ENCODE data around the gene TENT5C.
"Not testable (repeated sequence)": the region's sequence is repeated elsewhere in the genome, so short reads cannot be mapped to it uniquely, and the experiment has no call there.

Gene TENT5C

DNA sequence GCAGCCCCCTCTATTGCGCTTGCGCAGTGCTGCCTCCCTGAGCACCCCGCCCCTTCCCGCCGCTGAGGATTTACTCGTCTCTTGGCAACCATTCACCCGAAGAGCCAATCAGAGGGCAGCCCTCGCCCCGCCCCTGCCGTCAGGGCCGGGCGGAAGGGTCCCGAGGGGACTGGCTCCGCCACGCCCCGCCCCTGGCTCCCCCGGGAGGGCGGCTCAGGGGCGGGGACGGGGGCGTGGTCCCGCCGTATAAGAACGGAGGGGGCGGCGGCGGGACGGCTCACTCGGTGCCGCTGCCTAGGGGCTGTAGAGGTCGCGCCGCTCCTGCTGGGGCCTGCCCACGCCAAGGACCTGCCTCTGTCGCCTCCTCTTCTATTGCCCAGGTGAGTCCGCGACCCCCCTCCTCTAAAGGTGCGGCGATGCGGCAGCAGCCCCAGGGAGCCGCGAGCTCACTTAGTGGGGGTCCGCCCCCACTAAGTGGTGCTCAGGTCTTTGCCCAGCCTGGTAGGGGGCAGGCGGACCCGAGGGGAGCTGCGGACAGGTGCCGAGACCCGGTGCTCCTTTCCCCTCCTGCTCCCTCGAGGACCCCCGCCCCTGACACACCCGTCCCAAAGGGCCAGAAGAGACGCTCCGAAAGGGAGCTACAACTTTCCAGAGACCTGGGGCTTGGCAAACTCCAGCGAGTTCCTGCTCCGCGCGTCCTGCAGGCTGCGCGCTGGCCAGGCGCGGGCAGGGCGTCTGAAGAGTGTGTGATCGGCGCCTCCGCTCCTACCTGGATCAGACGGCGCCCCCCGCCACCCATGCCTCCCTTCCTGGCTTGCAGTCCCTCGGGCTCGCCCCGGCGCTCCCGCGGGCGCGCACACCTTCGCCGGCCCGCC, at the start of gene TENT5C:
Gene TENT5C, plus strand, starts transcription at position 275 of the 875 bp plus-strand sequence. CDS start 16,821 bp downstream, outside the sequence.
- in situ Hi-C loops (cut with MboI; ENCODE audit: low sequenced_read_pairs) = no loop called here

DNA sequence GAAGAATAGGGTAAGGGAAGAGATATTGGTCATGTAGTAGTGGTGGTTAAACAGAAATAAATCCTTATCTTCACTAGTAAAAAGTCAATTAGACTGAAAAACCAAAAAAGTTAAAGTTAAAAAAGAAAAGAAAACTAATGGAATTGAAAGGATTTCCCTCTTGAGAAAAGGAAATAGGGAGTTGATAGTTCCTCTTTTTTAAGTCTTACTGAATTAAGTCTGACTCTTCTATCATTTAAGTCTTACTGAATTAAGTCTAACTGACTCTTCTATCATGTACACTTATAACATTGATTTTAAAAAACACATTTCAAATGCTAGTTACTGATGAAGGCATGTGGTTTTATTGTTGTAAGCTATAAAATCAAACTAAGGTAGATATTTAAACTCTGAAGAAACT, 49.5 kb upstream of the TENT5C start:
- in situ Hi-C loops (cut with MboI; ENCODE audit: low sequenced_read_pairs) = no loop called here

DNA sequence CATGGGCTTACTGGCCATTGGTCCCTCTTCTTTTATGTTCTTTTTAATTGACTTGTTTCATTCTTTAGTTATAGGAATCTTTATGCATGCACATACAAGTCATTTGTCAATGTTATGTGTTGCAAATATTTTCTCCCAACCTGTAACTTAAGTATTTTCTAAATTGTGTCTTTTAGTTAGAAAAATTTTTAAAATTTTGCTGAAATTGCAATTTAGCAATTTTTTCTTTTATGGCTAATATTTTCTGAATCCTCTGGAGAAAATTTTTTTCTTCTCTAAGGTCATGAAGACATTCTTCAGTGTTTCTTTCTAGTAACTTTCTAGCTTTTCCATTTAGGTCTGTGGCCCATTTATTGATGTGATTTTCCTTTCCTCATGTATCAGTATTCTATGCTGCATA, 48.9 kb upstream of the TENT5C start:
- in situ Hi-C loops (cut with MboI; ENCODE audit: low sequenced_read_pairs) = no loop called here

DNA sequence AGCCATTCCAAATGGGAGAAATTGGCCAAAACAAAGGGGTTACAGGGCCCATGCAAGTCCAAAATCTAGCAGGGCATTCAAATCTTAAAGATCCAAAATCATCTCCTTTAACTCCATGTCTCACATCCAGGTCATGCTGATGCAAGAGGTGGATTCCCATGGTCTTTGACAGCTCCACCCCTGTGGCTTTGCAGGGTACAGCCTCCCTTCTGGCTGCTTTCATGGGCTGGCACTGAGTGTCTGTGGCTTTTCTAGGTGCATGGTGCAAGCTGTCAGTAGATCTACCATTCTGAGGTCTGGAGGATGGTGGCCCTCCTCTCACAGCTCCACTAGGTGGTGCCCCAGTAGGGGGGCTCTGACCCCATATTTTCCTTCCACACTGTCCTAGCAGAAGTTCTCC, 47.4 kb upstream of the TENT5C start:
- in situ Hi-C loops (cut with MboI; ENCODE audit: low sequenced_read_pairs) = not testable (repeated sequence)

DNA sequence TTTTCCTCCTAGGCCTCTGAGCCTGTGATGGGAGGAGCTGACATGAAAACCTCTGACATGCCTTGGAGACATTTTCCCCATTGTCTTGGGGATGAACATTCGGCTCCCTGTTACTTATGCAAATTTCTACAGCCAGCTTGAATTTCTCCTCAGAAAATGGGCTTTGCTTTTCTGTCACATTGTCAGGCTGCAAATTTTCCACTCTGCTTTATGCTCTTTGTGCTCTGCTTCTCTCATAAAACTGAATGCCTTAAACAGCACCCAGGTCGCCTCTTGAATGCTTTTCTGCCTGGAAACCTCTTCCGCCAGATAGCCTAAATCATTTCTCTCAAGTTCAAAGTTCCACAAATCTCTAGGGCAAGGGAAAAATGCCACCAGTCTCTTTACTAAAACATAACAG, 46.7 kb upstream of the TENT5C start:
- in situ Hi-C loops (cut with MboI; ENCODE audit: low sequenced_read_pairs) = no loop called here

DNA sequence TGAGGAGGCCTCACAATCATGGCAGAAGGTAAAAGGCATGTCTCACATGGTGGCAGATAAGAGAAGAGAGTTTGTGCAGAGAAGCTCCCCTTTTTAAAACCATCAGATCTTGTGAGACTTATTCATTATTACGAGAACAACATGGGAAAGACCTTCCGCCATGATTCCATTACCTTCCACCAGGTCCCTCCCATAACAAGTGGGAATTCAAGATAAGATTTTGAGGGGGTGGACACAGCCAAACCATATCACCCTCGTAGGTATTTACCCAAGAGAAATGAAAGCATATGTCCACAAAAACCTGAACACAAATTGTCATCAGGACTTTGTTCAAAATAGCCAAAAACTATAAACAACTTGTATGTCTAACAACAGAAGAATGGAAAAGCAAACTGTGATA, 45.9 kb upstream of the TENT5C start:
- in situ Hi-C loops (cut with MboI; ENCODE audit: low sequenced_read_pairs) = no loop called here

DNA sequence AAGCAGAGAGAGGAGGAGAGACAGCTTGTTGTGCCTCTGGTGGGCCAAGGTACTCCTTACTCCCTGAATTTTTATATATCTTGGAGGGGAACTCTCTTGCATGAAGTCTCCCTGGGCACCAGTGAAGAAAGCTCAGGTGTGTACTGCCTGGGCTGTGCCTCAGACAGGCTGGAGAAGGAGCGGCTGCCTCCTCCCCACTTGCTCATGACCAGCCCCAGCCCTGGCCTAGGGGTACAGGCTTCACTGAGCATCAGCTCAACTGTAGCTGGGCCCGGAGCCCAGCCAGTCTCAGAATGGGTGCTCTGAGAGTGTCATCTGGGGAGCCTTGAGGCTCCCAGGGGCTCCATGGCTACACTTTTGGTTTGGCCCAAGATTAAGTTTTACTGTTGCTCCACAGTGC, 44.8 kb upstream of the TENT5C start:
- in situ Hi-C loops (cut with MboI; ENCODE audit: low sequenced_read_pairs) = no loop called here

DNA sequence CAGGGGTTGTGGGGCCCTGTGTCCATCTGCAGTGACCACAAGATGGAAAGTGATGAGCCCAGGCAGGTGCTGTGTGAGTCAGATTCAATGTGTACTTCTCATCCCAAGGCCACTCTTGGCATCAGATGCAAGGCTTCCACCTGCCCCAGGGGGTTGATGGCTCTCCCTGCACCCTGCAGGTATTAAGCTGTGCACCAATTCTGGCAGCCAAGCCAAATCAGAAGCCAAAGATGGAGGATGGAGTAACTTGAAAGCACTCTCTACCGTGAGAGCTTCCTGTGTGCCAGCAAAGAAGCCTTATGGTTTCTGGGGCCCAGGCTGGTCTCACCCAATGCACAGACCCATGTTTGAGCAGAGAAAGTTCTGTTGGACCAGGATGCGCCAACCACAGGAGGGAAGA, 44.3 kb upstream of the TENT5C start:
- in situ Hi-C loops (cut with MboI; ENCODE audit: low sequenced_read_pairs) = no loop called here

DNA sequence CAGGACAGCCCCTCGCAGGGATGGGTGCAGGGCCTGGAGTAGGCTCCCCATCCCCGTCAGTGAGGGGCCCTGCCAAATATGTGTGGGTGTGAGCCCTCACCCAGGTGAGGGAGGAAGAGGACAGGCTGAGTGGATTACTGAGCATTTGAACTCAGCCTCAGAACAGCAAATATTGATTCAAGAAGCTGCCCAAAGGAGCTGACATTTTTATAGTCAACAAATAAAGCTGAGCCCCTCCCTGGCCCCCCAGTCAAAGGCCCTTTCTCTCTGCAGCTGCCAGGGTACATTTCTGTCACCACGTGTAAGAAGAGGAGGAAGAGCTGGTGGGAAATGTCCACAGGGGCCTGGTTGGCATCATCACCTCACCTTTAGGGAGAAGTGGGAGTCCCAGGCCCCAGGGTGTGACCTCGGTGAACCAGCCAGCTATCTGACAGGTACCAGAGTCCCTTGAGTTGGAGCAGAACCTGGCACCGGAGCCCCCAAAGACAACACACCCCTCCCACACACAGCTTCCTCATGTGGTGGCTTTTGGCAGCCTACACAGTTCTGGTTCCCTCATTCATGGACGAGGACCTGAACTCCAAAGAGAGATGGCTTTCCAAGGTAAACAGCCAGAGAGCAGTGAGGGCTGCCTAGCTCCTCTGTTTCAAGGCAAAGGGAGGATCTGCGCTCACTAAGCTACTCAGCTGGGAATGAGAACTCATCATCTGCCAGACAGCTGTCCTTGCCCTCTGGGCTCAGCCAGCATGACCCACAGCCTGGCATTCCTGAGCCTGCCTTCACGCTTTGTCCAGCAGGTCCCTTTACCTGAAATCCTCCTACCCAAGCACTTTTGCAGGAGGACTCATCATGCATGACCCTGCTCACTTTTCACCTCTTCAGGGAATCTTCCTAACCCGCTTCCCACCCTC, 43.0 kb upstream of the TENT5C start:
- in situ Hi-C loops (cut with MboI; ENCODE audit: low sequenced_read_pairs) = no loop called here

DNA sequence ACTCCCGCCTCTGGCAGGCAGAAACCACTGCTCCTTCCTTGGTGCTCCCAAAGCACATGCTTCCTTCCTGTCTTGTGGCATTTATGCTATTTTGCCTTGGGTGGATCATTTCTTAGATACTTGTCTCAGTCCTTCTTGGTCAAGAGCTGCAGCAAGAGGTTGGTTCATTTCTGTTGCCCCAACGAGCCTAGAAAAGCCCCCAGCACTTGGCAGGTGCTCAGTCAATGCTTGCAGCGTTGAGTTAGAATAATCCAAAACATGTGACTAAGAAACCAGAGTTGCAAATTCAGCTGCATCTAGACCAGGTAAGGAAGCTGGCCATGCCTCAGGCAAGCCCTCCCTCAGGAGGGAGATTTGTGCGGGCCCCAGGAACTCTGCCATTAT, 42.4 kb upstream of the TENT5C start:
- in situ Hi-C loops (cut with MboI; ENCODE audit: low sequenced_read_pairs) = no loop called here

DNA sequence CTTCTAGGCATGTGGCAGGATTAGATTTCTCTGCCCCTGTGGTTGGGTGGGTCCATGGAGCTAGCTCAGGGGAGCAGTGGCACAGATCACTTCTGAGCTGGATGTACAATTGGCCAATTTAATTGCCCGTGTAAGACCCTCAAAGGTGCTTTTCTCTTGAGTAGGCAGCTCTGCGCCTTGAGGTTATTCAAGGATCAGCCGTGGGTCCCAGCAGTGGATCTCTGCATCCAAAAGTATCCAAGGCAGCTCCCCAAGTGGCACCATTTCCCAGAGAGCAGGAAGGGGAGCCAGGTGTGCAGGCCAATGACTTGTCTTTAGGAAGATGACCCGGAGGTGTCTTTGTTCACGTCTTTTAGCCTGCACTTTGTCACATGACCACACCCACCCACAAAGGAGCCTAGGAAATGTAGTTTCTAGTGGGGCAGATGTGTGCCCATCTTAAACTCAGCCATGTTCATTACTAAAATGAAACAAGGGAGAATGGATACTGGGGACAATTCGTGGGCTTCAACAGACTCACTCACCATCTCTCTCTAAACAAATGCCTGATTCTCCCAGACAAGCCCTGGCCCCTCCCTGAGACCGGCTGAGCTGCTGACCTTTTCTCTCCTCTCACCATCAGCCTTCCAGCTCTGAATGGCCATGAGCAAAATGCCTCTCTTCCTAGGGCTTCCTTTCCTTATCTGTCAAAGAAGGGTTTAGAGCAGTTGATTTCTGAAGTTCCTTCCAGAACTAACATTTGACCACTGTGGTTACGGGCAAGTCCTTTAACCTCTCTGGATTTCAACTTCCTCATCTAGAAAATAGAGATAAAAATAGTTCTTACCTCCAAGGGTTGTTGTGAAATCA, 41.4 kb upstream of the TENT5C start:
- in situ Hi-C loops (cut with MboI; ENCODE audit: low sequenced_read_pairs) = no loop called here

DNA sequence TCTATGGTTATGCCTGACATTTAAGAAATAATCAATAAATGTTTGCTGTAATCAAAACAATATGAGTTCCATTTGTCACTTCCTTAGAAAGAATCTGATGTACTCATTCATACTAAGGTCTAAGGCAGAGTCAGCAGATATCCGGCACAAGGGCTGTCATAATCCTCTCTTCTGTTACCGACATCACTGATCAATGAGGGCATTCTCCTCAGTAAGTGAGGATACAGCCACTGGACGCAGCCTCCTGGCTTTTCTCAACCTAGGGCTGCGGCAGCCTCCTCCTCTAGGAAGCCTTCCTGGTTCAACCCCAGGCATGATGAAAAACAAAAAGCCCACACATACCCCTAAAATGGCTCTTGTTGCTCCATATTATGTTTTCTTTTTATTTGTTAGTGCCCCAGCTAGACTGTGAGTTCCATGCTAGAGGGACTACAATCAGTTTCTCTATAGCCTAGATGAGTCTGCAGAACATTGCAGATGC, 40.7 kb upstream of the TENT5C start:
- in situ Hi-C loops (cut with MboI; ENCODE audit: low sequenced_read_pairs) = no loop called here

DNA sequence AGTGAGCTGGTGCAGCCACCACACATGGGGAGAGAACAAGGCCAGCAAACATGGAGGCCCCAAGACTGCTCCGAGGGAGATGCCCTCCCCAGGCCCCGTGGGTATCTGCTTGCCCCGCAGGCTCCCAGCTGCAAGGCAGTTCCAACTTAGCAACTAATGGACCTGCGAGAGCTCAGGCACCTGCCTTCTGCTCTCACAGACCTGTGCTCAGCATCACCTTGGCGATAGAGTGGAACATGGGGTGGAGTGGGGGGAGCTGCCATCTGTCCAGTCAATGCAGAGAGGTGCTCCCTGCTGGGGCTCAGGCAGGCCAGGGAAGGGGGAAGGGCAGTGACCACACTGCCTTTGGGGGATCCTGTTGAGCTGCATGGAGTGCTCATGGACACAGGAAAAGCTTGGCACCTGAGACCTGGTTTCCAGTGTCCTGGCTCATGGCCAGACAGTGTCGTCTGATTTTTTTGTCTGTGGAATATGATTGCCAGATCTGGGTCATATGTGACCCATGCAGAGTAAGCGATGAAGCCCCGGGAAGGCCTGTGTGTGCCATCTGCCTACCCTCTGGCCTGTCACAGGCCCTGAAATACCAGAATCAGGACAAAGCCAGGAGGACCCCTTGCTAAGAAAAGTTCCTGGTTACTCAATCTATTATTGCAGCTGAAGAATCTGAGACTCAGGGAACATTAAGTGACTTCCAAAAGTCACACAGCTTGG, 39.9 kb upstream of the TENT5C start:
- in situ Hi-C loops (cut with MboI; ENCODE audit: low sequenced_read_pairs) = no loop called here

DNA sequence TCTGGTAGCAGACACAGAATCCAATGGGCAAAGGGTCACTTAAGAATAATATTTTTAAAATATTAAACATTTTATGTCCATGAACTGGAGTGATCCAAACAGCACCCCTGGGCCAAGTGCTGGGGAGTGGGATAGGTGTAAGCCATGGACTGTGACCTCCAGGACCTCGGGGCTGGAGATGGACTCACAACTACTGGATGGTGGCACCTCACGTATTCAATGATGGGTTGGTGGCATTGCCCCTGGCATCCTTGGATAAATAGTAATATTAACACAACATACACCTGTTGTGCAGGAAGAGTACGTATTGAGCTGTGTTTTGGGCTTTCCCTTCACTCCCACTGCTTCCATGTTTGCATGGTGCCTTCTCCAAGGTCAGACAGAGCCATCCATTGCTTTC, 39.3 kb upstream of the TENT5C start:
- in situ Hi-C loops (cut with MboI; ENCODE audit: low sequenced_read_pairs) = no loop called here

DNA sequence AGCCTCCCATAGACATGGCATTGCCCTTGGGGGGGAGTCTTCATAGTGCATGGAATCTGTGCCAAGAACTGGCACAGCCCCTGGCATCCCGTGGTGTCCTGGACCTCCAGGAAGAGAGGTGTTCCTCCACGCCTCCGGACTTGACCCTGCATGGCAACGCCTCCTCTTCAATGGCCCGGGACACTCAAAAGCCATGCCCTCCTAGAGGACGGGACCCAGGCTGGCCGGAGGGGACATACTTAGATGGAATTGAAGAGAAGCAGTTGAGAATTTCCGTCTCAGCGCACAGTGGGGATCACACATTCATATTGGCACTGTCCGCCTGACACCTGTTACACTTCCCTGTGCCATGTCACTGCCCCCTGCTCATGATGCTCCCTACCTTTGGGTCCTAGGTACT, 38.4 kb upstream of the TENT5C start:
- in situ Hi-C loops (cut with MboI; ENCODE audit: low sequenced_read_pairs) = no loop called here

DNA sequence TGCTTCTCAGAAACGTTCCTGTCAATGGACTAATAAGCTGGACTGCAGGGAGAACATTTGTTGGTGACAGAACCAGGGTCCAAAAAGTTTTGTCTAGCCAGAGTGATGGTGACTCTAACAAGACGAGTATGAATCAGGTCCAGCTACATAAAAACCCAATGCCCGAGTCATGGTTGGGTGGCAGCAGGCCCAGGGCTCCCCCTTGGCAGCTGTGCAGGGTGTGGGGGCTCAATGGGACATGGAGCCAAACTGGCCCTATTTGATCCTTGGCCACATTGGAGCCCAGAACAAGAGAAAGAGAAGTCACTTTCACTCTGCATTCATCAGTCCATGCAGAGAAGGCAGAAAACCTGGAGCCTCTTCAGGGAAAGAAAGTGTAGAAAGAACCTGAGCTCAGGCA, 37.9 kb upstream of the TENT5C start:
- in situ Hi-C loops (cut with MboI; ENCODE audit: low sequenced_read_pairs) = no loop called here

DNA sequence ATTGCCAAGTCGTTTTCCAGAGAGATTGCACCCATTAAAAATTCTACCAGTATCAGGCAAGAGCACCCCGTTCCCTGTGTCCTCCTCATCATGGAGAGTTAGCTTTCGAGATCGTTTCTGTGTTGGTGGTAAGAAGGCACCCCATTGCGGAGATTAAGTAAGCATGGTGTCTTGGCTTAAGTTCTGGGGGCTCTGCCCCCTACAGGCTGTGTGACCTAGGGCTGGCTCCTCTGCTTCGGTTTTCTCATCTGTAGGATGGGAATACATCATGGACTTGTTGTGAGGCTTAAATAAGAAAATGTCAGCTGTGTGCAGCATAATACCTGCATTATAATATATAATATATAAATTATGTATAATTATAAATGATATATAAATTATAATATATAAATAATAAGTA, 36.8 kb upstream of the TENT5C start:
- in situ Hi-C loops (cut with MboI; ENCODE audit: low sequenced_read_pairs) = no loop called here

DNA sequence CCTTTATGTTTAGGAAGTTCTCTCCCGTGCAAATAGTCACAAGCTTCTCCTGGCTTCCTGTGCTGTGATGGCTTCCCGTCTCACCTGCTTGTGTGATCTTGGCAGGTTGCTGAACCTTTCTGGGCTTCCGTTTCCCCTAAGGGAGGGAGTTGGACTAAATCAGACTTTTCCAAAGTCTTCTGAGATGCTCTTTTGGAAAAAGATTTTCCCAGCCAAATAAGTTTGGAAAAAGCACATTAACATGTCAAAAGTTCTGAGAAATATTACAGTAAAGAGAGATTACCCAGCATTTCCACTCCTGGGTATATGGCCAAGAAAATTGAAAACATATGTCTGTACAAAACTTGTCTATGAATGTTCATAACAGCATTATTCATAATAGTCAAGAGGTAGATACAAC, 36.0 kb upstream of the TENT5C start:
- in situ Hi-C loops (cut with MboI; ENCODE audit: low sequenced_read_pairs) = no loop called here

DNA sequence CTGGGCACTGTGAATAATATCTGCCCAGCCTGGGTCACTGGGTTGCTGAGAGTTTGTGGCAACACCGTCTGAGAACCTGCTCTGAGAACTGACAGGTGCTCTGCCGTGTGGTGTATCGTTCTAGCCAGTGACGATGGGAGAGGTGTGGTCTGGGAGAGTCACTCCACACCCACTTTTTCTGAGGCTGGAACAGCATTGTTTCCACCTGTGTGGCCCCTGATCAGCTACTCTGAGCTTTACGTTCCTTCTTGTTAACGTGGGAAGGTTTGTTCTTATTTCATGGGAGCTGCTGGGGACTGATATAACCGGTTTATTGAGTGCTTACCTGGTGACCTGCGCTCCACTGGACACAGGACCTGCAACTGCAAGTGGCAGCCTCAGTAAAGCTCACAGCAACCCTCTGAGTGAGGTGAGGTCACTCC, 34.8 kb upstream of the TENT5C start:
- in situ Hi-C loops (cut with MboI; ENCODE audit: low sequenced_read_pairs) = no loop called here

DNA sequence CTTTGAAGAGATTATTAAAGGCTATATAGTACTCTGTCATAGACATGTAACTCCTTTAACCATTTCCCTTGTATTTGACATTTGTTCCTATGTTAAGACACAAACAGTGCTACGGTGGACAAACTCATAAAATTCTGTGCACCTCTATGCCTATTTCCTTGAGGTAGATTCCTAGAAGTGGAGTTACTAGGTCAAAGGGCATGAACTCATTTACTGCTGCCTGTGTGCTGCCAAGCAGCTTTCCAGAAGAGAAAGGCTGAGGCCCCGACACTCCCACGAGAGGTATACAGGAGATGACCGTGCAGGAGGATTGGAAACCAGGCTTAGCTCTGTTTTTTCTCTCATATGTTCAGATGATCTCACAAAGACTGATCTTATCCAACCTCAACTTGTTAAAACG, 34.4 kb upstream of the TENT5C start:
- in situ Hi-C loops (cut with MboI; ENCODE audit: low sequenced_read_pairs) = no loop called here
